DMS153 (cell line): ENCODE data around the gene TGFBR3.

Source experiments
- DNase-seq: peaks from one replicate; lab custom pipeline; 2025; lab: John Stamatoyannopoulos, UW

The TGFBR3 gene

DNA sequence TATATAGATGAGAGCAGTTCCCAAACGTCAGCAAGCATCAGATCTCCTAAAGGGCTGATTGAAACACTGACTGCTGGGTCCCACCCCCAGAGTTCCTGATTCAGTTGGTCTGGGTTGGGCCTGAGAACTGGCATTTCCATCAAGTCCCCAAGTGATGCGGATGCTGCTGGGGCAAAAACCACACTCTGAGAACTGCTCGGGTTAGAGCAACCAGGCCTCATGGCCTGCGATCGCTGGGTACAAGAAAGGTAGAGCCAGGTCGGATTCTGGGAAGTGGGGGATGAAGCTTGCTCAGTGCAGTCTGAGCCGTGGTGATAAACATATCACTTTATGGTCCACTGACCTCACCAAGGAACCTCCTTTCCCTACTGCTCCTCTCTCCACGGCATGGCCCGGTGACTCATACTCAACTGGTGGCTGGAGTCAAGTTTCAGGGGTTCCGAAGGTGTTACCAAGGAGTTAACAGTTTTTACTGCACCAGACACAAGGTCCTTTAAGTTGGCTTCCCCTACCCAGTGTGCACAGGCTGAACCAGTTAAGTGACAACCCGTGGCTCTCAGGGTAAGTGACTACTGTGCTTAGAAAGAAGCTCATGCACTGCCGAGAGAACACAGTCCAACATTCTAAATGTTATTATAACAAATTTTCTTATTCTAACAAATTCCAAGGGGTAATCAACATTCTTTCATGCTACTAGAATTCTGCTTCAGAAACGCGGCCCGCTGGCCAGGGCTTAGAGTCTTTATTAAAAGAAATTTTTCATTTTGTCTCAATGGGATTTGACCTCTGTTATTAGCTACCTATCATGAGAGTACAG, 153.5 kb downstream of the TGFBR3 start:
- DNase-seq: no peak

DNA sequence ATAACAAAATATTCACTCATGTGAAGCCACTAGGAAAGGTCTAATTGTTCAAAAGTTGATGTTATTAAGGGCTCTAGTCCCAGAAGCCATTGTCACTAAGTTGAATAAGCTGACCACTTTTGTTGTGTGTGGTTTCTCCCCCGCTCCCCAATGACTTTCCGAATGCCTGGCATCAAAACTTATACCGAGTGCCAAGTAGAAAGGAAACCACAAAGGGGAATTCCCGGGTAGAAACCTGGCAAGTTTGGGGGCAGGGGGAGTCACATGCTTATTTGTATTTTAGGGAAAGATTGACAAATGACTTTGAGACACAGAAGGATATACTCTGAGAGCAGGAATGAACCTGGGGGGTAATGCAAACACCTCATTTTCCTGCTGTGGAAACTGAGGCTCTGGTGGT, 154.1 kb downstream of the TGFBR3 start:
- no peak for DNase-seq

DNA sequence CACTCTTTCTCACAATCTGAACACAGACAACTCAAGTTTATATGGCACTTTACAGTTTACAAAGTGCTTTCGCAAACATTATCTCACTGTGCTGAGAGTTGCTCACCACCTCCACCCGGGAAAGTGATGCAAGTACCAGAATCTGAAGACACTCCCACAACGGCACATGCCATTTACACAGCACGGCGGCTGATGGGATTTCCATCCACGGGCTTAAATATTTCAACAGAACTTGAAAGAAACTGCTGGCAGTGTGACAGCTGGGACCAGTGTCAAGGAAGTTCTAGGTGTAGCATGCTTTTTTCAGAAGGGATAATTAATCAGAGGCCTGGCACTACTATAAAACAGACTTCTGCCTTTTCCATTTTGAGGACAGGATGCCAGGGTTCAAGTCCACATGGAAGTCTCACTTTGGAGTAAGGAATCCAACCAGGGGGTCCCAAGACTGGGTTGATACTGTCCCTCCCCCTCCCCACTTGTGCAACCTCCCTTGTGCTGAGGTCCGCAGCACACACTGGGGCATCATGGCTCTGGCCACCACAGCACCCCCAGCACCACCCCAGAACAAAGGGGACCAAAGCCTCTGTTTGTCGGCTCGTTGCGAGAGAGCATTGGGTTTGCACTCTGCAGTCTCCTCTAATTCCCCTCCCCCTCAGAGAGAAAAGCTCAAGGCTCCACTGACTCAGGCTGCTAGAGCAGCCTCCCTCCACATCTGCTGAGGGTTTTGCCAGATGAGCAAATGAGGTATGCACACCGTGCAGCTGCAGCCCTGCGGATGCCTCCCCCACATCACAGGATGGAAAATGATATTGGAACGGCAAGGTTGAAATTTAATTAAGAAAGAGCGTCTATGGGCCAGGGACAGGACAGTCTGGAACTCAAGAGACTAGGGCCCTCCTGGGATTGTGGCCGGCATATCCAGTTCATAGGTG, 154.9 kb downstream of the TGFBR3 start:
- no peak for DNase-seq

DNA sequence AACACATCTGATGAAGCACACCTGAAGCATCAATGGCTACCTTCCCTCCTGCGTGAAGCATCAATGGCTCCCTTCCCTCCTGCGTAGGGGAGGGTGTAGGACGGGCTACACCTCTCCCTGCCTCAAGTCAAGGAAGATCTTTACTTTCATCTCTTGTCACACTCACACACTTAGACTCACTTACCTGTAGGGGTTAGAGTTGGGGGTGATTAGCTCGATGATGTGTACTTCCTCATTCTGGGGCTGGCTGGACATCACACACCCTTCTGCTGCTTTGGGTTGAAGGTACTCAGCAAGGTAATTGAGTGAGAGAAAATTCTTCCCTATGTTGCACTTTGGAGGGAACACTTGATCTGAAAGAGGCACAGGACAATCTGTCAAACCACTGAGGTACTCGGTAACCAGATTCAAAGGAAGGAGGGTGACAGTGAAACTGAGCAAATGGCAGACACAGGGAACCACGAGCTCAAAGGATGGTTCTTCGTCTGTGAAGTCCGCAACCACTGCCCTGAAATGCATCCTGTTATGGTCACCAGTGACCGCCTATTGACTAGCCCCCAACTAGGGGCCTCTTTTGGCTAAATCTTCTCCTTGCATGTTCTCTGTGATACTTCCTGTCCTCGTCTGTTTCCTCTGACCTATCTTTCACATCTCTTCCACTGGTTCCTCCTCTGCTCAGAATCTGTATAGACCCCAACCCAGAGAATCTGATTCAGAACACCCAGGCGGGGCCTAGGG, 156.2 kb downstream of the TGFBR3 start:
- no peak for DNase-seq

DNA sequence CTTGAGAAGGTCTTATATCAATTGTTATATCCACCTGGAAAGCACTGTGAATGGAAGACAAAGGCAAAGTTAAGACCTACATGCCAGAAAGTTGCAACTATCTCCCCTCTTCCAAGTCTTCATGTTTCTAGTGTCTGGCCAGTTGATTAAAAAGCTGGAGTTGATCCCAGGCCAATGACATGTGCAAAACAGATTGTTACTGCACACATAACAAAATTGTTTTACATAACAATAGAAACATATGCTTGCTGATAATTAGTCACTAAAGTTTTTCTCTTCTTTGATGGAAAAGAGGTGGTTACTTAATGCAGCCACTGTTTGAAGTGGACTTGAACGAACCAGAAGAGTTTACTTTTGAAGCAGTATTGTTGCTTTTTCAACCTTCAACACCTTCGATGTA, 158.2 kb downstream of the TGFBR3 start:
- DNase-seq: no peak

DNA sequence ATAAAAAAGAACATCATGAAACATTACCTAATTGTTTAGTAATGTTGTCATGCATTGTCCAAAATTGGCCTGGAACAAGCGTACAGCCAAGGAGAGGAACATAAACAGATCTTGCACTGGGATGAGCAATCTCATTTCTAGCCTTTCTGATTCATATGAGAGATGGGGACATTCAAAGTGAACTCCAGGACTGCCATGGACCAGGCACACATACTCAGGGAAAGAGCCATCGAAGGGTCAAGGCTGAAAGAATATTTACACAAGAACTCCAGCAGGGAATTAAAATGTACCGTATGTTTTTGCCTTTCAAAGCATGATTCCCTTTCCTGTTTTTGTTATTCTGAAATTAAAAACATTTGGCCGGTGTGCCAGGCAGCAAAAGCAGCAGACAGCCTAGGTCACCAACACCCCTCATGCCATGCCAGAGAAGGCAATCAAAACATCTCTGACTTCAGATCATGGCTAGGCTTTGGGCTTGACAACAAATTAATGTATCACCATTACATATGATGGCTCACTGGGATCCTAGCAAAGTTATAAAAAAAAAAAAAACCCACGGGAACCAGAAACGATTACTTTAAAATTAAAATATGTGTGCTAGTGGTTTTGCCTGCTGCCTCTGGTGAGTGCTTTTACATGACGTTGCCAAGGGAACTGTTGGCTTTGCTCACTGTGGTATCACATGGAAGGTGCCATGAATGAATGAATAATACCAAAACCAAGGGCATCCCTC, 159.8 kb downstream of the TGFBR3 start:
- no peak for DNase-seq

DNA sequence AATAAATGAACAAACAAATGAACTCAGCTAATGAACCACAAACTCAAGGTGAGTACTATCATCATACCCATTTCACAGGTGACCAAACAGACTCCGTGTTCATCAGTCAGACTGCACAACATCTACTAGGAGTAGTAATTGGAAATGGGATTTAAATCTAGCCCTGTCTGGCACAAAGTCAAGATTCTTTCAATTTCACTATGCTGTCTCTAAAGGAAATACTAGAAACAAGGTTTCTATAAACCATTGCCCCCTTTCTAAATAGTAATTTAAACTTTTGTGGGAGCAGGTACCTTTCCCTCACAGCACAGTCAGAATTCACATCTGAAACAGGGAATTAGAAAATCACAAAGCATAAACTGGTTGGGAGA, 160.3 kb downstream of the TGFBR3 start:
- DNase-seq: no peak

DNA sequence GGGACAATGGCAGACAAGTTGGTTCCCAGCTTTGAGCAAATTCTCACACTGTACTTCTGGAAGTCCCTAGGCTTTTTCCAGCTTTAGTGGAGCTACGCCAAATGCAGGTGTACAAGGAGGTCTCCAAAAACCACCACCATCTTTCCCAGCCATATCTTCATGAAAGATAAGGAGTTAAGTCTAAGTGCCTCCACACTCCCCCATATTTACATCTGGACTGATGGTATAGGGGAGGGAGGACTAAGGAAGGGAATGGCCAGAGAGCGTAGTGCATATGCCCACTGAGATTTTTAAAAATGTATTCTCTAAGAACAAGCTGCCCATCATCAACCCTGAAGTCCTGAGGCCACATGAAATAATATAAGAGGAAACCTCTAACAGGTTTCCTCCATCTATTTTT, 161.3 kb downstream of the TGFBR3 start:
- no peak for DNase-seq

DNA sequence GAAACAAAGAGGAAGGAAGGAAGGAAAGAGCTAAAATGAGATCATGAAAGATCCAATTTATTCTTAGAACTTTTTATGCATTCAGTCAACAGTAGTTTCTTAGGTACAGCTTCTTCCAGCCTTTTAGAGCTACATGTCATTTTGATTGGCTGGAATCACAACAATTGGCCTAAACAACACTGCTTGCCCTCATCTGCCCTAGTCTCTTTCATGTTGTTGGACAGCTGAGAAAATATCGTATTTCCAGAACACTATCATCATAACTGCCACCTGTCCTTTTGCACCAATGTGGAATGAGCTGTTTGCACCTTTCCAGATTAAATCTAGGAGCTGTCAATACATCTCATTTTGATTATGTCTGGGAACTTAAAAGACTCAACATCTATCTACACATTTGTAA, 161.7 kb downstream of the TGFBR3 start:
- no peak for DNase-seq

DNA sequence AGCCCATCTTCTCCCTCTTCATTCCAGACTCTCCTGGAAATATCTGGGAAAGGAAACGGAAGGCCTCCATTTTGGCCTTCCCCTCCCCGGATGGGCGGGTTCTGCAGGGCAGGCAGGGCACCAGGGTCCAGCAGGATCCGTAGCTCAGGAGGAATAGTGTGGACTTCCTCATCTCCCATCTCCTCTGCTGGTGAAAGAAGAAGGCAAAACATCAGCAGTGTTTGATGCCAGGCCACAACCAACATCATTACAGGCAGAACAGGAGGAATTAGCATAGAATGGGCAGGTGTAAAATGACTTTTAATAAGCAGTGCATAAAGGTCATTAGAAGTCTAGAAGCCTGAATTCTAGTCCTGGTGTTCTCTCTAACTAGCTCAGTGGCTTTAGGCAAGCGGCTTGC, 165.9 kb downstream of the TGFBR3 start:
- no peak for DNase-seq

DNA sequence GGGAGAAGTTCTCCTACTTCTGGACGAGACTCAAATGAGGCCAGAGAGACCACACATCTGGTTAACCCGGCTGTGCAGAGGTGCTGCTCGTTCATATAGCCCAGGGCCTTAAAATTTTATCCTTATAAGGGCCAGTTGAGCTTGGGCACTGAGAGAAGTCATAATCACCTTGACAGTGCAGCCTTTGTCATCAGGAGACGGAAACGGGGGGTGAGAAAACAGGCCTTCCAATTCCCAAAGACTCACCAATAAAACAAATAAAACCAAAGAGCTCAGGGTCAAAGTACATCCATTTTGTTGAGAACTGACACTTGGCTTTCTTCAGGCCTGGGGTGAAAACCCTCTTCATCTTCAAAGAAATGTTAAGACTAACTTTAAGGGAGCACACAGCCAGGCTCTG, 167.1 kb downstream of the TGFBR3 start:
- no peak for DNase-seq

DNA sequence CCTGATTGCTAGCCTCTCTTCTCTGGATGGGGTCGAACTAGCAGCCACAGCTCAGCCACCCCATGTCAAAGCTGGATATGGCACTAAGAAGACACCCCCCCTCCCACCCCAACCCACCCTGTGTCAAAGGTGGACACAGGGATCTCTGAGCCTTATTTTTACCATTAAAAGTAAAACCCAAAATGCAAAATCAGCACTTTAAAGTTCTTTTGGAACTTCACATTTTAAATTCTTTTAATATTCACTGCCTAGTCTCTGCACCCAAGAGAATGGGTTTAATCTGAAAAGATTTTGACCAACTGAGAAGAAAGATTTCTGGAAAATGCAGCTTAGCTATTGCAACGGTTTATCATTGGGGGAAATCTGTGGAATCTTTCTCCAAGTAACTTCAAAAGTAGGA, 167.6 kb downstream of the TGFBR3 start:
- DNase-seq: no peak

DNA sequence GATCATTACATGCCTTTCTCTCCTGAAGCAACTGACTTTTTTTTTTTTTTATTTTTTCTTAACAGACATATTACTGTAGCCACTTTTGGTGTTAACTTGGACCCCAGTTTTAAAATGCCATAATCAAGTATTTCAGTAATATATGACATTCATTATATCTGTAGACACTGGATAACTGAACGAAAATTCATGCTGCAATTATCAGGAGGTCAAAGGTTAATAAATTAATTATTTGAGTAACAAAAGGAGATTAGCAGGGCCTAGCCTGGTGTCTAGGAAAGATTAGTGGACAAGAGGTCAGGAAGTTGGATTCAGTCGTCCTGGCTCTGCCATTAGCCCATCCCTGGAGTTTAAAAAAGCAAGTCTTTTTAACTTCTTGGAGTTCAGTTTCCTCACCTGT, 168.1 kb downstream of the TGFBR3 start:
- no peak for DNase-seq

DNA sequence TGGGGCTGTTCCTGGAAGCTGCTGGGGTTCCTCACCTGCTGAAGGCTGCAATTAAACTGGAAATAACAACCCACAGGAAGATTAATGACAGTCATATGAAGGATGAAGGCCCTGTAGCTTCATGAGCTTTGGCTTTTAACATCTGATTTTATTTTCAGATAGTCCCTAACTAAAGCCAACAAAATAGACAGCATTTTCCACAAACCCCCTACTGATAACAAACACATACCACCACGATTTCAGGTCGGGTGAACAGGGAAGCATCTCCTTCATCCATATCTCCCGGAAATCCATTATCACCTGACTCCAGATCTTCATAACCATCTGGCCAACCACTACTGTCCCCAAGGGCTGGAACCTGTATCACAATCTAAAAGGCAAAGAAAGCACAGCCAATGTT, 169.6 kb downstream of the TGFBR3 start:
- DNase-seq: no peak

DNA sequence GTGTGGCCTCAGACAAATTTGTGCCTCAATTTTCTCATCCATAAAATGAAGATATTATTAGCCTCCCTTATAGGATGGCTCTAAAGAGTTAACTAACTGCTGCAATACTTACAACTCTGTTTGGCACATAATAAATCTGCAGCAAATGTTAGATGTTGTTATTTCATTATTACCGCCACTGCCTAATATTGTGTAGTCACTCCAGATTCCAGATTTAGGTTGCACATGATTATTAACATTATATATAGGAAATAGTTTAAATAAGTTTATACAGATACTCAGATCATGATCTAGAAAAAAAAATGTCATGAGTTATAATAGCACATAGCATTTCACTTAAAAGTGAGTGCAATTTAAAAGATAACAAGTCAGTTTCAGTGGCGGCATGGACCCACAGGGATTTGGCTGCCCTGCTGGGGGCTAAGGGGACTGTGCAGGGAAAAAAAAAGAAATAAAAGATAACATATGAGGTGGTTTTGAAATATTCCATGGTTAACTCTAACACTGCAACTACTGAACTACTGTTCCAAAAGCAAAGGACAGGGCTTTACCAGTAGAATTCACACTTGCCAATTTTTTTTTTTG, 170.4 kb downstream of the TGFBR3 start:
- DNase-seq: no peak

DNA sequence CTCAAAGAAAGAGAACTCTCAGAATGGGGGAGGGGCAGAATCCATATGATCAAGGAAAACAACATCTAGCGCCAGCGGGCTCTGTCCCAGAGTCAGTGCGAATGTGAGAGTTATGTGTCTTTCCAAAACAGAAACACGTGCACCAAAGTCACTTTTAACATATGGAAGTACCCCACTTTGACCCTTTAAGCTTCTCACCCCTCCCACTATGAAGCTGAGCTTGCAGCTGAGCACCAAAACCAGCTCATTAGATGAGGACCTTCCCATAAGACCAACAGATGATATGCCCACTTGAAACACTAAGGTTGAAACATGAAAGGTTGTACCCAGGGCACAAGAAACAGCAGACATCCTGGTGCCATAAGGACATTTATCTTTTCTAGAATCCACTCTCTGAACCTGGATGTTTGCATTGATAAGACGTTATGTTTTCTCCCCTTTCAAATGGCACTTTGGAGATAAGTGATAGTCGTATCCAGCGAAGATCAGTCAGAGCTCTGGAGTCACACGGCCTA, 171.0 kb downstream of the TGFBR3 start:
- DNase-seq: no peak

DNA sequence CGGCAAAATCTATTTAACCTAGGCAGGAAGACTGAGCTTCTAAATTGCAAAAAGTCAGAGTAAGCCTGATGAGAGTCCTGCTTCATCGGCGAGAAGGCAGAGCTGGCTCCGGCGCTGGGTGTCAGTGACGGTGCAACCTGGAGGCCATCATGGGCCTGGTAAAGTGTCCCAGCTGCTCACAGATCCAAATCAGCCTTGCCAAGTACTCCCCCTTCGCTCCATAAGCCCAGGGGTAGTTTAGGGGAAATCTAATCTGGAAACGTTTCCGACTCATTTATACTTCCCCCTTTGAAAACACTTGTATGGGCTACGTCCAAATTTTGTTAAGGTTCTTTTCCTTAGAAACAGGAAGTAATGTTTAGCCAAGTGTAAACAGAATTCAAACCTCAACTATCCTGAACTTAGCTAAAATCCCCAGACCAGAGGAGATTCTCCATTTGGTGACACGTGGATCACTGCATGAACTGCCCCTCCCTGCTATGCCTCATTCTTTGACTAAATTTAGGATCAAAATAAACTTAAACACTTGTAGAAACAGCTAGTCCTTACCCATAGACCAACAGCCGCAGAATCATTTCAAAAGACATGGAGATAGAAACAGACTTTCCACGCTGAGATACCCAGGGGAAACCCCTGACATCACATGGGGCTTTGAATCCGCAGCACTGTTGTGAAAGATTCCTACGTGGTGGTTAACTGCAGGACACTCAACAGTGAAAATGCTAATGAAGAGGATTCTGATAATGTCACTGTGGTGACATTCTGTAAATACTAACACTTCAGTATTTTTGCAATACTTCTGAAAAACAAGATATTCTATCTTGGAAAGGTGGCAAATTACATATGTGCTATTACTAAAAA, 172.7 kb downstream of the TGFBR3 start:
- DNase-seq: no peak

DNA sequence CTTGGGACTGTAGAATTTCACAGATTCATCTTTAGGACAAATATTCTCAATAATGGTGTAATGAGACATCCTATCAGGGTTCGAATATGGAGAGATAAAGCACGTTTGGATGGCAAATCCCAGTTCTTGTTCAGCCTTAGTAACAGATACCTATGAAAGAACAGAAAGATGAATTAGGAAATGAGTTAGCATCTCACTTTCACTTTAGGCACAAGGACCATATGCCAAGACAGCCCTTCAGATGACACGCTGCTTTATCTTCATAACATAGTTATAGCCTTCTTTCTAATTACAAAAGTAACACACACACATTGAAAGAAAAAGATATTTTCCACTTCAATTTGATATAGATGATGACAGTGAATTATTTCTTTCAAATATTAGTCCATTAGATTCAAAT, 173.6 kb downstream of the TGFBR3 start:
- DNase-seq: no peak

DNA sequence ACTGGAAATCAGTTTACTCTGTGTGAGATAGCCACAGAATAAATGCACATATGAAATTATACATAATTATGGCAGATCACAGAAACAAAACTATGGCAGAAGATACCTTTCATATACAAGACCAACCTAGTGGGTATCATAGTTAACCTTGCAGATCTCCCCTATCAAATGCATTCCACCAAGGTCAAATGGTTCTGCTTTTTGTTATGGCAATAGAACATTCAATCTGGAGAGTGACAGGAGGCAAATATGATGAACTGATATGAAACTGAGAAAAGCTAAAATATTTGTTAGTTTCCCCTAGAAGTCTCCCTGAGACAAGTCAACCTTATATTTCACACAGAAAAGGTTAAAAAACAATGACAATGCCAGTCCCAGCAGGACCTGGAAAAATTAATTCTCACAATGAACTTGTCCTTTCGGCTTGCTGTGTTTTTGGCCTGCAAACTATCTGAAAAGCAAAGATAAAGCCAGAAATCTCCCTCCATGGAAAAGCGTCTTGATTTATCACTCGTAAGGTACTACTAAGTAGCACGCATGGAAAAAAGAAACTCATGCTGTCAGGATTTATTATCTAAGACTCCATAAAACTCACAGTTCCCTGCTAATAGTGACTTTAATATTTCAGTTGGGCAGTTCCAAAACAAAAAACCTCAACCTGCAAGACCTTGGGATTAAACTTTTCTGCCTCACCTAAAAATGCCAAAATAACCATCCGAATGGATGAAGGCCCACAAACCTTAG, 174.3 kb downstream of the TGFBR3 start:
- DNase-seq: no peak

DNA sequence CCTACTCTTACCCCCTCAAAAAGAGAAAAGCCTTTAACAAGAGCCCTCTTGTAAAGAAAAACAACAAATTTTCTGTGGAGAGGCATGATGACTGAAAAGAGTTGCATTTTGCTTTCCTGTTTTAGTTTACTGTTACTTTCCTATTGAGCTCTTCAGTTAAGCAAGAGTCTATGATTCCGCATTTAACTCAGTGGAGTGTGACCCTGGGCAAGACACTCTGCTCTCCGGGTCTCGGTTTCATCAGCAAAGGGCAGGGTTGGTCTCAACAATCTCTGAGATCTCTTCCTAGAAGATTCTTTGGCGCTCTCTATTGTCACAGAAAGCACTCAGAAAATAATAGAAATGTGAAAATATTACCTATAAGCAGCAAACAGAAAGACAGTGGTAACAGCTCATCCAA, 175.7 kb downstream of the TGFBR3 start:
- no peak for DNase-seq
